ENCODE results near the gene PCDHGA10.

DNA sequence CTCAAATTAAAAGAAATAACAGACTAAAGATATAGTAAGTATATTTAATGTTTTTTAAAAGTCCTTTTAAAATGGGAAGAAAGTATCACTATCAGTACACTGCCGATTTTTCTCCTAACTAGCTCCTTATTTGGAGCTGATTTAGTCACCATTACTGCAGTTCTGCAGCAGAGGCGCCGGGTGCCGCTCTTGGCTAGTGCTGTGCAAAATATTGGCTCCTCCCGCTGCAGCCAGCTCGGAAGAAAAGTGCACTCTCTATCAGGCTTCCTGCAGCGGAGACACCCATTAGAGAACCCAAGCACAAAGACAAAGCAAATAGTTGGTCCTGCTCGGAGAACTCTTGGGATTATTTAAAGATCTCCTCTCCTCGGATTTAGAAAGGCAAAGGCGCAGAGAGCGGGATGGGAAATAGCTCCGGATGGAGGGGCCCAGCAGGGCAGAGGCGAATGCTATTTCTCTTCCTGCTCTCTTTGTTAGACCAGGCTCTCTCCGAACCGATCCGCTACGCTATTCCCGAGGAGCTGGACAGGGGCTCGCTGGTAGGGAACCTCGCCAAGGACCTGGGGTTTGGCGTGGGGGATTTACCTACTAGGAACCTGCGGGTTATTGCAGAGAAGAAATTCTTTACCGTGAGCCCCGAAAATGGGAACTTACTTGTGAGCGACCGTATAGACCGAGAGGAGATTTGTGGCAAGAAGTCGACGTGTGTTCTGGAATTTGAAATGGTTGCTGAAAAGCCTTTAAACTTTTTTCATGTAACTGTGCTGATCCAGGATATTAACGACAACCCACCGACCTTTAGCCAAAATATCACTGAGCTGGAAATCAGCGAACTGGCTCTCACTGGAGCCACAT lies 42.6 kb upstream of the PCDHGA10 start, which contains the start of gene PCDHGB3:
- TF ChIP-seq POLR2AphosphoS5 (IDR thresholded peaks at IDR 0.05) (no peak), TAF1 (IDR thresholded peaks at IDR 0.05; ENCODE audit: low read depth) (no peak), MXI1 (conservative IDR thresholded peaks at IDR 0.05; ENCODE audit: poor library complexity, severe bottlenecking) (no peak), EP300 (conservative IDR thresholded peaks at IDR 0.05; ENCODE audit: poor library complexity, severe bottlenecking) (no peak)
- TF ChIP-seq, protein P1, sequence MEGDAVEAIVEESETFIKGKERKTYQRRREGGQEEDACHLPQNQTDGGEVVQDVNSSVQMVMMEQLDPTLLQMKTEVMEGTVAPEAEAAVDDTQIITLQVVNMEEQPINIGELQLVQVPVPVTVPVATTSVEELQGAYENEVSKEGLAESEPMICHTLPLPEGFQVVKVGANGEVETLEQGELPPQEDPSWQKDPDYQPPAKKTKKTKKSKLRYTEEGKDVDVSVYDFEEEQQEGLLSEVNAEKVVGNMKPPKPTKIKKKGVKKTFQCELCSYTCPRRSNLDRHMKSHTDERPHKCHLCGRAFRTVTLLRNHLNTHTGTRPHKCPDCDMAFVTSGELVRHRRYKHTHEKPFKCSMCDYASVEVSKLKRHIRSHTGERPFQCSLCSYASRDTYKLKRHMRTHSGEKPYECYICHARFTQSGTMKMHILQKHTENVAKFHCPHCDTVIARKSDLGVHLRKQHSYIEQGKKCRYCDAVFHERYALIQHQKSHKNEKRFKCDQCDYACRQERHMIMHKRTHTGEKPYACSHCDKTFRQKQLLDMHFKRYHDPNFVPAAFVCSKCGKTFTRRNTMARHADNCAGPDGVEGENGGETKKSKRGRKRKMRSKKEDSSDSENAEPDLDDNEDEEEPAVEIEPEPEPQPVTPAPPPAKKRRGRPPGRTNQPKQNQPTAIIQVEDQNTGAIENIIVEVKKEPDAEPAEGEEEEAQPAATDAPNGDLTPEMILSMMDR (IDR thresholded peaks at IDR 0.05; ENCODE audit: poor library complexity, severe bottlenecking) = no peak
- TF ChIP-seq, protein P2, sequence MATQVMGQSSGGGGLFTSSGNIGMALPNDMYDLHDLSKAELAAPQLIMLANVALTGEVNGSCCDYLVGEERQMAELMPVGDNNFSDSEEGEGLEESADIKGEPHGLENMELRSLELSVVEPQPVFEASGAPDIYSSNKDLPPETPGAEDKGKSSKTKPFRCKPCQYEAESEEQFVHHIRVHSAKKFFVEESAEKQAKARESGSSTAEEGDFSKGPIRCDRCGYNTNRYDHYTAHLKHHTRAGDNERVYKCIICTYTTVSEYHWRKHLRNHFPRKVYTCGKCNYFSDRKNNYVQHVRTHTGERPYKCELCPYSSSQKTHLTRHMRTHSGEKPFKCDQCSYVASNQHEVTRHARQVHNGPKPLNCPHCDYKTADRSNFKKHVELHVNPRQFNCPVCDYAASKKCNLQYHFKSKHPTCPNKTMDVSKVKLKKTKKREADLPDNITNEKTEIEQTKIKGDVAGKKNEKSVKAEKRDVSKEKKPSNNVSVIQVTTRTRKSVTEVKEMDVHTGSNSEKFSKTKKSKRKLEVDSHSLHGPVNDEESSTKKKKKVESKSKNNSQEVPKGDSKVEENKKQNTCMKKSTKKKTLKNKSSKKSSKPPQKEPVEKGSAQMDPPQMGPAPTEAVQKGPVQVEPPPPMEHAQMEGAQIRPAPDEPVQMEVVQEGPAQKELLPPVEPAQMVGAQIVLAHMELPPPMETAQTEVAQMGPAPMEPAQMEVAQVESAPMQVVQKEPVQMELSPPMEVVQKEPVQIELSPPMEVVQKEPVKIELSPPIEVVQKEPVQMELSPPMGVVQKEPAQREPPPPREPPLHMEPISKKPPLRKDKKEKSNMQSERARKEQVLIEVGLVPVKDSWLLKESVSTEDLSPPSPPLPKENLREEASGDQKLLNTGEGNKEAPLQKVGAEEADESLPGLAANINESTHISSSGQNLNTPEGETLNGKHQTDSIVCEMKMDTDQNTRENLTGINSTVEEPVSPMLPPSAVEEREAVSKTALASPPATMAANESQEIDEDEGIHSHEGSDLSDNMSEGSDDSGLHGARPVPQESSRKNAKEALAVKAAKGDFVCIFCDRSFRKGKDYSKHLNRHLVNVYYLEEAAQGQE (IDR thresholded peaks at IDR 0.05; ENCODE audit: borderline replicate concordance) = no peak
